ENCODE data around the gene SERPINA9.
"Not testable (repeated sequence)": the region's sequence is repeated elsewhere in the genome, so short reads cannot be mapped to it uniquely, and the experiment has no call there.

SERPINA9 gene

DNA sequence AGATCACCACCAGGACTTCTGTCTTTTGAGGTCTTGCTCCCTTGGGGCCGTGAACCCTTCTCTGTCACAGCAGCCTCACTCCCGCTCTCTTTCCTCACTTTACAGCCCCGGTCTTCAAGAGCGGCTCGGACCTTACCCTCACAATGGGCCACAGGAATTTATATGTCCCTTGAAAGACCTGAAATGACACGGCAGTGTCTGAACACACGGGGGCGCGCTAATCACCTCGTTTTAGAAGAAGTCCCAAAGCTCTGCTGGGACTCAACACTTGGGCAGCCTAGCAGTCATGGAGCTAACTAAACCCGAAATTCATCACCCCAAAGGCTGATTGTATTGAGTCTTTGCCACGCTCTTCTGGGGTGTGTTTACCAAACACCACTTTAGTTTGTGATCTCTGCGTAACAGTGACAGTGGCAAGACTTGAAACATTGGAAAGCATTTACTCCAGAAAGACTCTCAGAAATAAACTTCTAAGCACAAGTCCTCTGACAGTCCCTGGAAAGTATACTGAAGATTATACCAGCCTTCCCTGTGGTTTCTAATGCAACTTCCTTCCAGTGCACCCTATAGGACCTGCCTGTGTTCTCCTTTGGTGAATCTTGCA lies 52.4 kb downstream of the SERPINA9 start:
- DNase-seq (ENCODE audit: low read depth): no peak

DNA sequence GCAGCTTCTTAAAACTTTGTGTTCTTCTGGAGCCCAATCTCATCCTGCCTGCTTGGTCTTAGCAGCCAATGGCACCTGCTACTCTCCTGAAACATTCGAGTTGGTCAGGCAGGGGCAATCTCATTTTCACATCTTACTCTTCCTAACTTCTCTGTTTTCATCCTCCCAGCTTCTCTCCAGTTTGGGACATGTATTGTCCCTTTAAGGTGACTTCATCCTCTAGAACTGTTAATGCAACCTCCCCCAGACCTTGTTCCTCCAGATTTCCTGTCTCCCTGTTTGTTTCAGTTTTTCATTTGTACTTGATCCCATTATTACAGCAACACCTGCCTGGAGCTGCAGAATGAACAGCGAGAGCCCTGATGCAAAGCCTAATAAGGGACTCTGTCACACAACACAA lies 54.7 kb downstream of the SERPINA9 start:
- no peak for DNase-seq (ENCODE audit: low read depth)

DNA sequence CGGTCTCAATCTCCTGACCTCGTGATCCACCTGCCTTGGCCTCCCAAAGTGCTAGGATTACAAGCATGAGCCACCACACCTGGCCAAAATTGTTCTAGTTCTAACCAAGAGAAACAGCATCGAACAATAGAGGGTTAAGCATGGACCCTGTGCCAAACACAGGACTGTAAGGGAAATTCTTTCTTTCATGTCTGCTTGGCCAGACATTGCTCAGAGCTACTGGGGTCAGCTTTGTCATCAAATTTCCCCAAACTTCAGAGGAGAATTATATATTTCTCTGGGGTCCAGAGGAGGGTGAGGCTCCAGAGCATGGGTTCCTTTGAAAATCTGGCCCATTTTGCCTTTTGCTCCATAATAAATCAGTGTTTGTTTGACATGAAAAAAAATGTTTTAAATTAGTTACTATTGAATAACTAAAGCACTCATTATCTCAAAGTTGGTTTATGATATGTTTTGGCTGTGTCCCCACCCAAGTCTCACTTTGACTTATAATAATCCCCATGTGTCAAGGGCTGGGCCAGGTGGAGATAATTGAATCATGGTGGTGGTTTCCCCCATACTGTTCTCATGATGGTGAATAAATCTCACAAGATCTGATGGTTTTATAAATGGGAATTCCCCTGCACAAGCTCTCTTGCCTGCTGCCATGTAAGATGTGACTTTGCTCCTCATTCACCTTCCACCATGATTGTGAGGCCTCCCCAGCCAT lies 58.3 kb downstream of the SERPINA9 start:
- not testable (repeated sequence) for DNase-seq (ENCODE audit: low read depth)
